Measurements from ENCODE around the gene SLC24A4. TPM values are rescaled to one million over a fixed set of nuclear protein-coding genes. Genes with fewer than 3 reads are reported as not detected.

The SLC24A4 gene
- total RNA-seq, 4 donors from 2014 or later, result 0.75 to 1.9 (median 1.4) TPM

DNA sequence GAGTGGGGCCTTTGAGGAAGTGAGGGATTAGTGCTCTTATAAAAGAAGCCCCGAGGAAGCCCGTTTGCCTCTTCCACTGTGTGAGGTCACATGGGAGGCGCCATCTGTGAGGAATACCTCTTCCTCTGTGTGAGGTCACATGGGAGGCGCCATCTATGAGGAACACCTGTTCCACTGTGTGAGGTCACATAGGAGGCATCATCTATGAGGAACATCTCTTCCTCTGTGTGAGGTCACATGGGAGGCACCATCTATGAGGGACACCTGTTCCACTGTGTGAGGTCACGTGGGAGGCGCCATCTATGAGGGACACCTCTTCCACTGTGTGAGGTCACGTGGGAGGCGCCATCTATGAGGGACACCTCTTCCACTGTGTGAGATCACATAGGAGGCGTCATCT is 69.7 kb downstream of the SLC24A4 start:
- TF ChIP-seq, protein P1, sequence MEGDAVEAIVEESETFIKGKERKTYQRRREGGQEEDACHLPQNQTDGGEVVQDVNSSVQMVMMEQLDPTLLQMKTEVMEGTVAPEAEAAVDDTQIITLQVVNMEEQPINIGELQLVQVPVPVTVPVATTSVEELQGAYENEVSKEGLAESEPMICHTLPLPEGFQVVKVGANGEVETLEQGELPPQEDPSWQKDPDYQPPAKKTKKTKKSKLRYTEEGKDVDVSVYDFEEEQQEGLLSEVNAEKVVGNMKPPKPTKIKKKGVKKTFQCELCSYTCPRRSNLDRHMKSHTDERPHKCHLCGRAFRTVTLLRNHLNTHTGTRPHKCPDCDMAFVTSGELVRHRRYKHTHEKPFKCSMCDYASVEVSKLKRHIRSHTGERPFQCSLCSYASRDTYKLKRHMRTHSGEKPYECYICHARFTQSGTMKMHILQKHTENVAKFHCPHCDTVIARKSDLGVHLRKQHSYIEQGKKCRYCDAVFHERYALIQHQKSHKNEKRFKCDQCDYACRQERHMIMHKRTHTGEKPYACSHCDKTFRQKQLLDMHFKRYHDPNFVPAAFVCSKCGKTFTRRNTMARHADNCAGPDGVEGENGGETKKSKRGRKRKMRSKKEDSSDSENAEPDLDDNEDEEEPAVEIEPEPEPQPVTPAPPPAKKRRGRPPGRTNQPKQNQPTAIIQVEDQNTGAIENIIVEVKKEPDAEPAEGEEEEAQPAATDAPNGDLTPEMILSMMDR (IDR thresholded peaks at IDR 0.05; ENCODE audit: low read depth), result no peak

DNA sequence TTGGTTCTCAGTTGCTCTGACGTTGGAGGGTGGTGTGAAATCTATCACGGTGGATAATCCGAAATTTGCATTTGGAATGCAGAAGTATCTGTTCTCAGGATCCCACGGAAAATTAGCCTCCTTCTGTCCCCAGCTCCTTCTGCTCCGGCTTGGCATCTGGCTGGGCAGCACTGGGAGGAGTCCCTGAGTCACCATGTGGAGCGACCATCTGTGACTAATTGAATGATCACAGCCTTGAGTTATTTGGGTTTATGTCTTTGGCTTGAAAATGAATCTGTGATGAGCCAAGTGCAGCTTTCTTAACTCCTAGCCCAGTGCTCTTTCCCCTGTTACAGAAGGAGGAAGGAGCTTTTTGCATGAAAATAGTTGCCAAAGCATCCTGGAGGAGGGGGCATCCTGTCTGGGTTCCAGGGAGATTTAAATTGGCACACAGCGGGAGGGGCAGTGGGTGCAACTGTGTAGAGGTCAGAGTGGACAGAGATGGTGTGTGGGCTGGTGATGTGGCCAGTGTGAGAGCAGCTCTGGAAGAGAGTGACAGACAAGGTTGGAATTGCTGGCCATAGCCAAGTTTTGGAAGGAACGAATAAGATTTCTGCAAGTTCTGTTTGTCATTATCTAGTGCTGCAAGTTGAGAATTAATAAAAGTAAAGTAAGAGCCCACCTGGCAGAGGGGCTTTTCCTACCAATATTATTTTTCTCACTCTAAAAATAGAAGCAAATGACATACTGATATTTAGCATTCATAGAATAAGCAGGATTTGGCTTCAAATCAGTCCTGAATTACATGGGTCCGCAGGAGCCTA is 74.4 kb downstream of the SLC24A4 start:
- TF ChIP-seq, protein P1 (IDR thresholded peaks at IDR 0.05; ENCODE audit: low read depth), result no peak

DNA sequence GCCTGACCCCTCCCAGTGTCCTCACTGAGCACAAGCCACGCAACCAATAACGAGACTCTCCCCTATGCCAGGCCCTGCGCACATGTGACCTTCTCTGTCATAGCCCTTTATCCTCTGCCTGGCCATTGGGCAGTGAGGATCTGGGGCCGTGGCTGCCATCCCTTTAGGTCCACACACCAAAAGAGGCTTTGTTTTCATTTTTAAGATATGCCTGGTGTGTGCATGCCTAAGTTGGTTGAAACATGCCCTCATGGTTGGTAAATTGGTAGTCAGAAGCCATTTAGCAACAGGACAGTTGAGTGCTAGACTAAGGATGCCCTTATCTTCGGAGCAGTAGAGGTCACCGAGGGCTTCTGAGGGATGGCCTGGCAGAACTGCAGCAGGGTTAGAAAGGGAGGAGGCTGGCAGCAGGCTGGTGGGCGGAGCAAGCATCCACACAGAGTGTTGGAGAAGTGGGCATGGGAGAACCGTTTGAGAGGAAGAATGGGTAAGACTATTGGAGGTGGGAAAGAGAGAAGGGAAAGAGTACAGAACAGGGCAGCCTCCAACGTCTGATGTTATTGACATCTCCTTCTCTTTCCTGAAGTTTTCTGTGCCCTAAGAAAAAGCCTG is 75.1 kb downstream of the SLC24A4 start:
- TF ChIP-seq, protein P1 (IDR thresholded peaks at IDR 0.05; ENCODE audit: low read depth), result no peak

DNA sequence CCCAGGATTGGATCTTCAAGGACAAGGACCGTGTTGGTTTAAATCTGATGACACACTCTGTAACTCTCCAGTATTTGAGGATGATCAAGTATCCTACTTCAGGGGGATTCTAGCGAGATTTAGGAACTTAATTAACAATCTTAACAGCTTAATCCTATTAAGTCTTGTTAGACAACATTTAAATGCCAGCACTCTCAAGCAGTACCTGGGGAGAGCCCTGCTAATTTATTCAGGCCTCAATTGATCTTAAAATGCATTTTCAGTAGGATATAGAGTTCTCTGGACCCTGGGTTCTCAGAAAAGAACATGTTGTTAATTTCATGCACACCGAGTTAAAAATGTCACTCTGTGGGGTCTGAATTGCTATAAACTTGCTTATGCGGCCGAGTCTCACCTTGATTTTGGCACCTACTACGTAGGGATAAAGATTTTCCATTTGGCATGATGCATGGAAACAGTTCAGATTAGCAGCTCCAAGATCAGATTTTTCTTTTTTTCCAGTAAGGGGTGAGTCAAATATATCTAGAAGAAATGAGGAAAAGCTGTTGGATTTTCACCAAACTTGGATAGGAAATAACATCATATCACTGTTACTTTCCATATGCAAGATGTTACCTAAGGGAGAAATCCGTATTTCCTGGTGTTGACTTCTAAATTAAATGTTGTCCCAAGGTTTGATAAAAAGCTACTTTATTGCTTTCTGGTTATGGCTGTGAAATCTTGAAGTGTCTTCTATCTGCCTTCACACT is 76.1 kb downstream of the SLC24A4 start:
- TF ChIP-seq, protein P1 (IDR thresholded peaks at IDR 0.05; ENCODE audit: low read depth), result no peak

- TF ChIP-seq, protein P1 (IDR thresholded peaks at IDR 0.05; ENCODE audit: low read depth), result no peak
These were observed 77.8 kb downstream of the SLC24A4 start for GRCh38 chr14:92400579-92401444.

DNA sequence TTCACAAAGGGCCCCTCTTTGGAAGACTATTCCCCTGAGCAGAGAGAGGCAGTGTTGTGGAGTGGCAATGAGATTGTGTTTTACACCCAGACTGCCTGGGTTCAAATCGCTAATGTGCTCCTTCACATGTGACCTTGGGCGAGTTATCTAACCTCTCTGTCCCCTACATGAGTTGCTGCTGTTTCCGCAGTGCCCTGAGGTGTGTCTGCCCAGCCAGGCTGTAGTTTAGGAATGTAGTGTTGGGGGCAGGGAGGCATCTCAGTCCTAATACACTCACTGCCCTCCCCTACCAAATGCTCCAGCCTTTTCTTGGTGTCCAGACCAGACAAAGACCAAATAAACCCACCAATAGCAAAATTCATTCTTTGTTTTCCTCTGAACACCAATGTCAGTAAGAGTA is 78.6 kb downstream of the SLC24A4 start:
- TF ChIP-seq, protein P1 (IDR thresholded peaks at IDR 0.05; ENCODE audit: low read depth), result no peak
